ENCODE data around the gene CYLD.

Gene CYLD

DNA sequence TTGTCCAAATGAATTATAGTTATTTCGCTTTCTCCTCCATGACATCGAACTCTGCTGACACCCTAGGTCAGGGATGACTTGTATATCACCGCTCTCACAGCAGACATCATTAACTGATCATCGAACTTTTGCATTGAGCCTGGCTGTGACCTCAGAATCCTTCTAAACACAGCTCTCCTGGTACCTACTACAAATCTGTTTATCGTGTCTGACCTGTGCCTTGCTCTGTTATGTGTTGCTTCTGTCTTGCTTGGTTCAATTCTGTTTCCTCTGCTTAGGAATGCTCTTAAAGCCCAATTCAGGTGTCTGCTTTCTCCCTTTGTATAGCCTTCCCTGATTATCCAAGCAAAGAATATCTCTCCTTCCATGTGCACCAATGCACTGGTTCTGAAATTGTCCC lies 78.3 kb downstream of the CYLD start:
- TF ChIP-seq, protein P1, sequence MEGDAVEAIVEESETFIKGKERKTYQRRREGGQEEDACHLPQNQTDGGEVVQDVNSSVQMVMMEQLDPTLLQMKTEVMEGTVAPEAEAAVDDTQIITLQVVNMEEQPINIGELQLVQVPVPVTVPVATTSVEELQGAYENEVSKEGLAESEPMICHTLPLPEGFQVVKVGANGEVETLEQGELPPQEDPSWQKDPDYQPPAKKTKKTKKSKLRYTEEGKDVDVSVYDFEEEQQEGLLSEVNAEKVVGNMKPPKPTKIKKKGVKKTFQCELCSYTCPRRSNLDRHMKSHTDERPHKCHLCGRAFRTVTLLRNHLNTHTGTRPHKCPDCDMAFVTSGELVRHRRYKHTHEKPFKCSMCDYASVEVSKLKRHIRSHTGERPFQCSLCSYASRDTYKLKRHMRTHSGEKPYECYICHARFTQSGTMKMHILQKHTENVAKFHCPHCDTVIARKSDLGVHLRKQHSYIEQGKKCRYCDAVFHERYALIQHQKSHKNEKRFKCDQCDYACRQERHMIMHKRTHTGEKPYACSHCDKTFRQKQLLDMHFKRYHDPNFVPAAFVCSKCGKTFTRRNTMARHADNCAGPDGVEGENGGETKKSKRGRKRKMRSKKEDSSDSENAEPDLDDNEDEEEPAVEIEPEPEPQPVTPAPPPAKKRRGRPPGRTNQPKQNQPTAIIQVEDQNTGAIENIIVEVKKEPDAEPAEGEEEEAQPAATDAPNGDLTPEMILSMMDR (IDR thresholded peaks at IDR 0.05; ENCODE audit: low read depth, low read length) = no peak
- no peak for DNase-seq (ENCODE audit: low read depth in 2 of 2)
- H3K4me3 ChIP-seq (replicated peaks in 1 of 2; ENCODE audit: low read depth in 2 of 2, low read length in 2 of 2) = no peak overlapping the region

DNA sequence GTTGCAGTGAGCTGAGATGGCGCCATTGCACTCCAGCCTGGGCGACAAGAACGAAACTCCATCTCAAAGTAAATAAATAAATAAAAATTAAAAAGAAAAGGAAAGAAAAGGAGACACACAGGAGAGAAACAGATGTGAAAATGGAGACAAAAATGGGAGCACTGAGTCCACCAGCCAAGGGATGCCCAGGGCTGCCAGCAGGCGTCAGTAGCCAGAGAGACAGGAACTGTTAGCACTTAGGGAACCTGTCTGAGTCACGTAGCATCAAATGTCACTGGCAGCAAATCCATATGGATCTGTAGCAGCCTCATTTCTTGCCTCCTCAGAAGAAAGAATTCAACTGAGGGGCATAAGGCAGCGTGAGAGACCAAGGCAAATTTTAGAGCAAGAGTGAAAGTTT lies 79.7 kb downstream of the CYLD start:
- DNase-seq (ENCODE audit: low read depth in 2 of 2) = no peak
- TF ChIP-seq, protein P1 (IDR thresholded peaks at IDR 0.05; ENCODE audit: low read depth, low read length) = no peak
- H3K4me3 ChIP-seq (replicated peaks in 1 of 2; ENCODE audit: low read depth in 2 of 2, low read length in 2 of 2) = no peak overlapping the region

DNA sequence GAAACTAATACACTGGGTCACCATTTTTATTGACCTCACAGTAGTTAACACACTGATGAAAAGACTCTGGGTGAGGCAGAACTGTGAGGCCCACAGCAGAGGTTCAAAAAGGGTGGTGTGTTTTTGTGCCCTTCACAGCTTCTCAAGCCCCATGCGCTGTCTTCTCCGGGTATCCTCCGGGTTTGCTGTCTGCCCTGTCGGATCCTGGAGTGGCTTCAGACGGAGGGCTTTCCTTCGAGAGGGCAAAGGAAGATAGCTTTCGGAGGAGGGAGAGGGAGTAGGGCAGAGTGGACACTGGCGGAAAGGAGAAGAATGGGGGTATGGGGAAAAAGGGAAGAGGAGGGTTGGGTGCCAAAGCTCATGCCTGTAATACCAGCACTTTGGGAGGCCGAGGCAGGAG lies 80.8 kb downstream of the CYLD start:
- TF ChIP-seq, protein P1 (IDR thresholded peaks at IDR 0.05; ENCODE audit: low read depth, low read length) = no peak
- no peak overlapping the region for H3K4me3 ChIP-seq (replicated peaks in 1 of 2; ENCODE audit: low read depth in 2 of 2, low read length in 2 of 2)
- DNase-seq (ENCODE audit: low read depth in 2 of 2) = no peak

DNA sequence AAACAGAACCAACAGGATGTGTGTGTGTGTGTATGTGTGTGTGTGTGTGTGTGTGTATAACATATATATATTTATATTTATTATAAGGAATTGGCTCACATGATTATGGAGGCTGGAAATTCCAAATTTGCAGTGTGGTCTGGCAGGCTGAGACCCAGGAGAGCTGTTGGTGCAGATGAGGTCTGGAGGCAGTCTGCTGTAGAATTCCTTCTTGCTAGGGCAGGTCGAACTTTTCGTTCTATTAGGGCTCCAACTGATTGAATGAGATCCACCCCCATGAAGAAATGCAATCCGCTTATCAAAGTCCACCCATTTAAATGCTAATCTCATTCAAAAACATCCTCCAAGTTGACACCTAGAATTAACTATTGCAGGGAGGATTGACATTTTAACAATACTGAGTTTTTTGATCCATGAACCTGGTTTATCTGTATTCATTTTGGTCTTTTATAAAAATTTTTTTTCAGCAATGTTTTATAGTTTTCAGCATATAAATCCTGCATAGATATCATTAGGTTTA lies 85.0 kb downstream of the CYLD start:
- TF ChIP-seq, protein P1 (IDR thresholded peaks at IDR 0.05; ENCODE audit: low read depth, low read length) = no peak
- H3K4me3 ChIP-seq (replicated peaks in 1 of 2; ENCODE audit: low read depth in 2 of 2, low read length in 2 of 2) = no peak overlapping the region
- no peak for DNase-seq (ENCODE audit: low read depth in 2 of 2)

DNA sequence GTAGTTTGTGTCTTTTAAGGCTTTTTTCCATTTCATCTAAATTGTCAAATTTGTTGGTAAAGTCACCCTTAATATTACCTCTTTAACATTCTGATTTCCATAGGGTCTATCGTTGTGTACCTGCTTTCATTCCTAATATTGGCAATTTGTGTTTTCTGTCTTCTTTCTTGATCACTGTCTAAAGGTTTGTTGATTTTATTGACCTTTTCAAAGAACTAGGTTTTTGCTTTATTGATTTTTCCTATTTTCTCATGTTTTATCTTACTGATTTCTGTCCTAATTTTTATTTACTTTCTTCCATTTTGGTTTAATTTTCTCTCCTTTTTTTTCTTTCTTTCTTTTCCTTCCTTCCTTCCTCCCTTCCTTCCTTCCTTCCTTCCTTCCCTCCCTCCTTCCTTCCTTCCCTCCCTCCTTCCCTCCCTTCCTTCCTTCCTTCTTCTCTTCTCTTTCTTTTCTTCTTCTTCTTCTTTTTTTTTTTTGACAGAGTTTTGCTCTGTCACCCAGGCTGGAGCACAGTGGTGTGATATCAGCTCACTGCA lies 86.3 kb downstream of the CYLD start:
- no peak for DNase-seq (ENCODE audit: low read depth in 2 of 2)
- no peak overlapping the region for H3K4me3 ChIP-seq (replicated peaks in 1 of 2; ENCODE audit: low read depth in 2 of 2, low read length in 2 of 2)
- TF ChIP-seq, protein P1 (IDR thresholded peaks at IDR 0.05; ENCODE audit: low read depth, low read length) = no peak

DNA sequence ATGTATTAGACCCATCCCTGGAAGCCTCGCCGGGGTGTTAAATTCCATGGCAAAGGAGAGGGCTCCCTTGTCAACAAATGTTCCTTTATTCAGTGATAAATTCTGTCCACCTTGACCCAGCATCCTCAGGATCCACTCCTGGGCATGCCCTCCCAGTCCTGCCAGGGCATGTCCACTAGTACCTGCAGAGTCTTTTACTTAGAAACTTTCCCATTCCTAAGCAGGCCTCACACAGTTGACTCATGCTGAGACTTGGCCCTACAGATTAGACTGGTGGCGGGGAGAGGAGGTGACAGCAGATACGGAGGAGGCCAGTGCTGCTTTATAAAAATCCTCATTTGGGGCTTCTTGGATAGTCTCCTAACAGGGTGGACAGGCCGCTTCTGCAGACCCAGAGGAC lies 88.8 kb downstream of the CYLD start:
- TF ChIP-seq, protein P1 (IDR thresholded peaks at IDR 0.05; ENCODE audit: low read depth, low read length) = no peak
- no peak overlapping the region for H3K4me3 ChIP-seq (replicated peaks in 1 of 2; ENCODE audit: low read depth in 2 of 2, low read length in 2 of 2)
- DNase-seq (ENCODE audit: low read depth in 2 of 2) = no peak

DNA sequence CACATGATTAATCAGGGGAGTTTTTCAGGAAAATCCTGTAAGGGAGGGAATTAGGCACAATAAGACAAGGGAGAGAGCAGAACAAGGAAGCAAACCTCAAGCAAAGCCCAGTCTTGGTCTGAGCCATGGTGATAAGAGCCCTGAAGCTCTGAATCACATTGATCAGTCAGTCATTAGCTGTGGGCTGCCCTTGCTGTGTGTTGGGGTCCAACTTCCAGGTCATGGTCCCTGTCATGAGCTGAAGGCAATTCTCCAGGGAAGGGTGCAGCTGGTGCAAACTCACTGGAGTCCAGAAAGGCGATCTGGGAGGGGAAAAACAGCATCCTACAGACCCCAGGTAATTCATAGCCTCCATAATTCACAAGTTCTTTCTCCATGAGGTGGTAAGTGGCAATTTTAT lies 89.9 kb downstream of the CYLD start:
- TF ChIP-seq, protein P1 (IDR thresholded peaks at IDR 0.05; ENCODE audit: low read depth, low read length) = no peak
- no peak overlapping the region for H3K4me3 ChIP-seq (replicated peaks in 1 of 2; ENCODE audit: low read depth in 2 of 2, low read length in 2 of 2)
- no peak for DNase-seq (ENCODE audit: low read depth in 2 of 2)

All from cardiac fibroblast (primary cell).